Adipocyte (in vitro differentiated cells): ENCODE results near the gene TGFB2.

Experiments
- DNase-seq: peaks from one replicate; pipeline ENCODE4 v3.0.0-alpha.2; 2015; ENCODE audit warnings: low read depth
- H3K27me3 ChIP-seq: replicated peaks from 2 replicates; pipeline ENCODE4 v1.7.0; 2013; ENCODE audit warnings: mild to moderate bottlenecking, low read length, moderate library complexity; ENCODE audit not compliant: control insufficient read depth, insufficient read depth
- H3K36me3 ChIP-seq: 2 replicates; pipeline ENCODE4 v1.7.0; 2013; ENCODE audit warnings: low read length, mild to moderate bottlenecking, moderate library complexity; ENCODE audit not compliant: control insufficient read depth, insufficient read depth, severe bottlenecking
- H3K4me1 ChIP-seq: 2 replicates; pipeline ENCODE4 v1.7.0; 2013; ENCODE audit warnings: mild to moderate bottlenecking, low read length, moderate library complexity; ENCODE audit not compliant: control insufficient read depth, insufficient read depth
- H3K4me3 ChIP-seq: 2 replicates; pipeline ENCODE4 v1.7.0; 2013; ENCODE audit warnings: mild to moderate bottlenecking, low read length, moderate library complexity
- H3K9ac ChIP-seq: 2 replicates; pipeline ENCODE4 v1.7.0; 2013; ENCODE audit warnings: mild to moderate bottlenecking, low read length, moderate library complexity
- H3K9me3 ChIP-seq: 2 replicates; pipeline ENCODE4 v1.7.0; 2013; ENCODE audit warnings: mild to moderate bottlenecking, low read length, moderate library complexity; ENCODE audit not compliant: control insufficient read depth

TGFB2 gene

DNA sequence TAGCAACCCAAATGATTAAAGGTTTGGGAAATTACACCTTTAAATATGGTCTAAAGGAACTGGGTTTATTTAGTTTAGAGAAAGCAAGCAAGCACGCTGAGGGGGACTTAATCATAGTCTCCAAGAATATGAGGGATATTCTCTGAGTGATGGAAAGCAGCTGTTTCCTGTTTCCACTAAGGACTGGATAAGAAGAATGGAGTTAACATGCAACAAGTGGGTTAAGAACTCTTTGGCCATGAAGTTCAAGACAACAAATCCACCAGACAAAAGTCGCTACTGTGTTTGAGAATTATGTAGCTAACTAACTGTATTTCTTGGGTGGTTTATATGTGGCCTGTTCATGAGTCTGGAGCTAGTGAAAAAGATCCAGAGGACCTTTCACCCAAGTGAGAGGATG is 85.7 kb downstream of the TGFB2 start:
- Histone ChIP-seq H3K4me3 (no peak overlapping the region), H3K36me3 (no peaks in the 10 kb centered on the region), H3K27me3 (no peaks in the 10 kb centered on the region), H3K9me3 (no peaks in the 10 kb centered on the region), H3K4me1 (peaks cover 15% of the 10 kb centered on the region), H3K9ac (no peak overlapping the region)
- no peak for DNase-seq

DNA sequence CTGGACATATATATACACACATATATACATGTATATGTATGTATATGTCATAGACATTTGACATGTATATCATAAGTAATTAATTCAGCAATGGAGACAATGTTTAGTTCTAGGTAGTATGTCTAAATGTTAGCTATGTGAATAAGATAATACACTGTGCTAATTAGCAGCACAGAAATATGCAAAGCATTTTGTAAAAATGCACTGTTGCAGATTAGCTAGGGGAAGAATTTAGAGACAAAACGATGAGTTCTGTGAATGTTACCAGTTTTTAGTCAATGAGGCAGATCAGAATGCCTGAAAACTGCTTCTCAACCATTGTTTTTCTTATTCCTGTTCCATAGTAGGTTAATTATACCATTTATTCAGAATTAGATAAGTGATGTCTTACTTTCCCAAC is 86.3 kb downstream of the TGFB2 start:
- Histone ChIP-seq H3K4me3 (no peak overlapping the region), H3K36me3 (no peaks in the 10 kb centered on the region), H3K9me3 (no peaks in the 10 kb centered on the region), H3K9ac (no peak overlapping the region), H3K4me1 (peaks cover 8% of the 10 kb centered on the region), H3K27me3 (no peaks in the 10 kb centered on the region)
- DNase-seq = no peak

DNA sequence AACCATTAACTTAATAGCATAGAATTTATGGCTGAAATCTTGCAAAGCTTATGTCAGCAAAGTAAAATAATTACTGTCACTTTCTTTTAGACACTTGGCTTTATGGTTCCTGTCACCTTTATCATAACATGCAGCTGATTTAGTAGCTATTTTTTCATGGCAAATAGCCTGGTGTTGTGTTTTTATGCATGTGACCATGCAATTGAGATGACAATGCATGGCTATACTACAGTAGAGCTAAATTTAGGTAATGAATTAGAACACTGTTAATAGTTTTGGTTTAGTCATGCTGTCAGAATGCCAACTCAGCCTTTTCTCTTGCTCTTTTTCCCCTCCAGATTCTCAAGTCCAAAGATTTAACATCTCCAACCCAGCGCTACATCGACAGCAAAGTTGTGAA is 88.6 kb downstream of the TGFB2 start:
- Histone ChIP-seq H3K27me3 (no peaks in the 10 kb centered on the region), H3K9ac (no peak overlapping the region), H3K36me3 (no peaks in the 10 kb centered on the region), H3K9me3 (no peaks in the 10 kb centered on the region), H3K4me3 (no peak overlapping the region), H3K4me1 (peaks cover 5% of the 10 kb centered on the region)
- DNase-seq = no peak

DNA sequence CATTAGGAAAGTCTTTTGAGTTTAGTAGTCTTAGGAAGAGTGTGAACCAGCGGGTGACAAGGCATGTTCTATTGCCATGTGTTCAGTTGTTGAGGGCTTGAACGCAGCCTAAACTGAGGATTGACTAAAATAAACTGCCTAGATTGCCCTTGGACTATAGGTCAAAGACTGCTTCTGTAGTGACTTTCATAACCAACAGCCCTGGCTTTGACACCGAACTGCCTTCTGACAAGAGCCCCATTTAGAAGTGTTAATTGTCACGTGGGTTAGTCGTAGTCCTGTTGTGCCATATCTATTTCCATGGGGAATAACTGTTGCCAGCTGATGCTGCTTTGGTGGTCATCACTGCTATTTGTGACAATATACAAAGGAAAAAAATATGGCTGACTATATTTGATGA is 90.4 kb downstream of the TGFB2 start:
- DNase-seq = no peak
- Histone ChIP-seq H3K27me3 (no peaks in the 10 kb centered on the region), H3K9ac (no peak overlapping the region), H3K36me3 (no peaks in the 10 kb centered on the region), H3K9me3 (no peaks in the 10 kb centered on the region), H3K4me3 (no peak overlapping the region), H3K4me1 (peaks cover 15% of the 10 kb centered on the region)

- Histone ChIP-seq H3K36me3 (no peaks in the 10 kb centered on the region), H3K9ac (no peak overlapping the region)
- DNase-seq = no peak
Observed at GRCh38 chr1:218436346-218436745, 91.2 kb downstream of the TGFB2 start.

DNA sequence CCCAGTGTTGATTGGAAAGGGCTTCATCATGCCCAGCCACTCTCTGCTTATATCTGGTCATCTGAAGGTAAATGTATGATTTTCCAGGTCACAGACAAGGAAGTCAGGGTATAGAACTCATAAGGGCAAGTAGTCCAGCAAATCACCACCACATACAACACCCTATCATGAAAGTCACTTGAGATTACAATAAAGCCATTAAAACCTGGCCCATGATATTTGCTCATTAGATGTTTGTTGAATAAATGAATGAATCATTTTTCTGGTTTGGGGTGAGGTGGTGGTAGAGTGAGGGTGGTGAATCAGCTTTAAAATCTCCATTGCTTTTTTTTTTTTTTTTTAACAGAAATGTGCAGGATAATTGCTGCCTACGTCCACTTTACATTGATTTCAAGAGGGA is 91.9 kb downstream of the TGFB2 start:
- Histone ChIP-seq H3K4me1 (peaks cover 15% of the 10 kb centered on the region), H3K9ac (no peak overlapping the region), H3K36me3 (no peaks in the 10 kb centered on the region), H3K27me3 (no peaks in the 10 kb centered on the region), H3K4me3 (no peak overlapping the region), H3K9me3 (no peaks in the 10 kb centered on the region)
- no peak for DNase-seq

More at GRCh38 chr1:218436346-218436745, 91.2 kb downstream of the TGFB2 start:
- Histone ChIP-seq H3K27me3 (no peaks in the 10 kb centered on the region), H3K4me1 (peaks cover 15% of the 10 kb centered on the region), H3K4me3 (no peak overlapping the region), H3K9me3 (no peaks in the 10 kb centered on the region)

GRCh38 chr1:218439541-218440295 is 94.6 kb downstream of the TGFB2 start:
- Histone ChIP-seq H3K9ac (no peak overlapping the region), H3K27me3 (no peaks in the 10 kb centered on the region), H3K9me3 (no peaks in the 10 kb centered on the region), H3K4me3 (no peak overlapping the region), H3K36me3 (no peaks in the 10 kb centered on the region), H3K4me1 (peaks cover 10% of the 10 kb centered on the region)
- no peak for DNase-seq

GRCh38 chr1:218443255-218443654 is 98.1 kb downstream of the TGFB2 start:
- no peak for DNase-seq
- Histone ChIP-seq H3K4me1 (peaks cover 29% of the 10 kb centered on the region), H3K36me3 (no peaks in the 10 kb centered on the region), H3K27me3 (no peaks in the 10 kb centered on the region), H3K9me3 (no peaks in the 10 kb centered on the region), H3K9ac (no peak overlapping the region), H3K4me3 (no peak overlapping the region)

GRCh38 chr1:218444173-218444572 is 99.0 kb downstream of the TGFB2 start:
- Histone ChIP-seq H3K36me3 (no peaks in the 10 kb centered on the region), H3K27me3 (no peaks in the 10 kb centered on the region), H3K9me3 (no peaks in the 10 kb centered on the region), H3K4me1 (peaks cover 28% of the 10 kb centered on the region), H3K4me3 (no peak overlapping the region), H3K9ac (no peak overlapping the region)
- DNase-seq = no peak

- Histone ChIP-seq H3K9ac (no peak overlapping the region), H3K4me1 (peaks cover 23% of the 10 kb centered on the region), H3K4me3 (no peak overlapping the region), H3K27me3 (no peaks in the 10 kb centered on the region), H3K36me3 (no peaks in the 10 kb centered on the region), H3K9me3 (no peaks in the 10 kb centered on the region)
- DNase-seq = no peak
Observed at GRCh38 chr1:218444588-218444987, 99.5 kb downstream of the TGFB2 start.

DNA sequence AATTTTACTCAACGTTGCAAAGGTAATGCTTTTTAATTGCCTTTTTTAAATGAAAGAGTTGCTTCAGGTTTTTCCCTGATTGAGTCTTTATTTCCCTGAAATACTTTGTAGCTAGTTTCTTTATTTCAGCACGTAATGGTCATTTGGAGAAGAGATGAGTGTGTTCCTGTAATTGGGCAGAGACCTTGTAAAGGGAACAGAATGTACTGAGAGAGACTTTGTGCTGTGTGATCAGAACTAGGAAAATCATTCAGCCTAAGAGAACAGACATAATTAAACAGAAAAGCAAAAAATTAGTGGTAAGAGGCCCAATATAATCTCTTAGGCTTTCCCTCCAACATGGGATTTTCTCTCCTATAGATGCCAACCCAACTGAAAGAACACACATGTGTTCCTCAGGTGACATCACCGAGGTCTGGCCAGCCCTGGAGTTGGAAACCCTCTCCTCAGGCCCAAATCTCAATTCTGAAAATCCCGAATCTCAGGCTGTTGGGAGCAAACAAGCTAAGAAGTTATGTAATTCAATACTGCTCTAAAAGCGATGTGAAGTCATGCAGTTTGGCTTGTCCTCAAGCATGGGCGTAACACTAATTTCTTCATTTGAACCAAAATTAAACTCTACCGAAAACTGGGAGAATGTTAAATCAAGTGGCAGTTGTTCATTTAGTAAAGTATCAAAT is 102.0 kb downstream of the TGFB2 start:
- Histone ChIP-seq H3K4me3 (peak overlapping the region; percentile 33), H3K27me3 (no peaks in the 10 kb centered on the region), H3K4me1 (peaks cover 19% of the 10 kb centered on the region), H3K9ac (peak overlapping the region; percentile 65), H3K36me3 (no peaks in the 10 kb centered on the region), H3K9me3 (no peaks in the 10 kb centered on the region)
- no peak for DNase-seq
